ENCODE data around the gene AKAP10. TPM values are rescaled to one million over a fixed set of nuclear protein-coding genes. Genes with fewer than 3 reads are reported as not detected.
"Not testable (repeated sequence)": the region's sequence is repeated elsewhere in the genome, so short reads cannot be mapped to it uniquely, and the experiment has no call there.

The AKAP10 gene
- total RNA-seq, 1 experiment from 2014 or later: 34.1 TPM

DNA sequence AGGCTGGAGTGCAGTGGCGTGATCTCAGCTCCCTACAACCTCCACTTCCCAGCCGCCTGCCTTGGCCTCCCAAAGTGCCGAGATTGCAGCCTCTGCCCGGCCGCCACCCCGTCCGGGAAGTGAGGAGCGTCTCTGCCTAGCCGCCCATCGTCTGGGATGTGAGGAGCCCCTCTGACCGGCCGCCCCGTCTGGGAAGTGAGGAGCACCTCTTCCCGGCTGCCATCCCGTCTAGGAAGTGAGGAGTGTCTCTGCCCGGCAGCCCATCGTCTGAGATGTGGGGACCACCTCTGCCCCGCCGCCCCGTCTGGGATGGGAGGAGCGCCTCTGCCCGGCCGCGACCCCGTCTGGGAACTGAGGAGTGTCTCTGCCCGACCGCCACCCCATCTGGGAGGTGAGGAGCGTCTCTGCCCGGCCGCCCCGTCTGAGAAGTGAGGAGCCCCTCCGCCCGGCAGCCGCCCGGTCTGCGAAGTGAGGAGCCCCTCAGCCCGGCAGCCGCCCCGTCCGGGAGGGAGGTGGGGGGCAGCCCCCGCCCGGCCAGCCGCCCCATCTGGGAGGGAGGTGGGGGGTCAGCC, 26.9 kb downstream of the AKAP10 start:
- H3K4me1 Mint-ChIP-seq (ENCODE audit: insufficient read depth, unreplicated experiment): peaks cover 22% of the 10 kb centered on the region
- H3K36me3 Mint-ChIP-seq (ENCODE audit: insufficient read depth, unreplicated experiment): peaks cover 58% of the 10 kb centered on the region
- H3K27me3 Mint-ChIP-seq (ENCODE audit: insufficient read depth, unreplicated experiment); BruUV-seq (replicated peaks); intact Hi-C loops (cut with micrococcal nuclease); DNase-seq (ENCODE audit: unreplicated experiment); H3K4me3 Mint-ChIP-seq (ENCODE audit: unreplicated experiment); CTCF ChIA-PET; H3K9me3 Mint-ChIP-seq (ENCODE audit: unreplicated experiment); H3K27ac Mint-ChIP-seq (ENCODE audit: low read depth, unreplicated experiment): not testable (repeated sequence)
- POLR2A ChIA-PET: interaction anchor here (1.4 kb wide), 1 partner anchor 25 kb away, joined by 4 read pairs; no protein-coding TSS in a partner anchor

- Mint-ChIP-seq H3K4me3 (ENCODE audit: unreplicated experiment) (no peak overlapping the region), H3K27ac (ENCODE audit: low read depth, unreplicated experiment) (no peak overlapping the region), H3K36me3 (ENCODE audit: insufficient read depth, unreplicated experiment) (peaks cover 45% of the 10 kb centered on the region), H3K27me3 (ENCODE audit: insufficient read depth, unreplicated experiment) (no peaks in the 10 kb centered on the region), H3K9me3 (ENCODE audit: unreplicated experiment) (no peaks in the 10 kb centered on the region), H3K4me1 (ENCODE audit: insufficient read depth, unreplicated experiment) (peaks cover 21% of the 10 kb centered on the region)
- intact Hi-C loops (cut with micrococcal nuclease): no loop called here
- ChIA-PET POLR2A (interaction anchor here (0.9 kb wide), 1 partner anchor 10 kb away, joined by 3 read pairs; no protein-coding TSS in a partner anchor), CTCF (no interaction called here)
- TF ChIP-seq CTCF (IDR thresholded peaks at IDR 0.05; ENCODE audit: unreplicated experiment): no peak
- no TSS peak for BruUV-seq (replicated peaks)
- DNase-seq (ENCODE audit: unreplicated experiment): no peak
Observed at GRCh38 chr17:19948116-19948943, 29.3 kb downstream of the AKAP10 start.

GRCh38 chr17:19946921-19947320, 30.7 kb downstream of the AKAP10 start:
- Mint-ChIP-seq H3K9me3 (ENCODE audit: unreplicated experiment) (no peaks in the 10 kb centered on the region), H3K4me3 (ENCODE audit: unreplicated experiment) (no peak overlapping the region), H3K36me3 (ENCODE audit: insufficient read depth, unreplicated experiment) (peaks cover 47% of the 10 kb centered on the region), H3K27ac (ENCODE audit: low read depth, unreplicated experiment) (no peak overlapping the region), H3K27me3 (ENCODE audit: insufficient read depth, unreplicated experiment) (no peaks in the 10 kb centered on the region), H3K4me1 (ENCODE audit: insufficient read depth, unreplicated experiment) (peaks cover 10% of the 10 kb centered on the region)
- BruUV-seq (replicated peaks): no TSS peak
- intact Hi-C loops (cut with micrococcal nuclease): no loop called here
- no peak for DNase-seq (ENCODE audit: unreplicated experiment)
- ChIA-PET POLR2A (no interaction called here), CTCF (no interaction called here)
- no peak for TF ChIP-seq CTCF (IDR thresholded peaks at IDR 0.05; ENCODE audit: unreplicated experiment)

DNA sequence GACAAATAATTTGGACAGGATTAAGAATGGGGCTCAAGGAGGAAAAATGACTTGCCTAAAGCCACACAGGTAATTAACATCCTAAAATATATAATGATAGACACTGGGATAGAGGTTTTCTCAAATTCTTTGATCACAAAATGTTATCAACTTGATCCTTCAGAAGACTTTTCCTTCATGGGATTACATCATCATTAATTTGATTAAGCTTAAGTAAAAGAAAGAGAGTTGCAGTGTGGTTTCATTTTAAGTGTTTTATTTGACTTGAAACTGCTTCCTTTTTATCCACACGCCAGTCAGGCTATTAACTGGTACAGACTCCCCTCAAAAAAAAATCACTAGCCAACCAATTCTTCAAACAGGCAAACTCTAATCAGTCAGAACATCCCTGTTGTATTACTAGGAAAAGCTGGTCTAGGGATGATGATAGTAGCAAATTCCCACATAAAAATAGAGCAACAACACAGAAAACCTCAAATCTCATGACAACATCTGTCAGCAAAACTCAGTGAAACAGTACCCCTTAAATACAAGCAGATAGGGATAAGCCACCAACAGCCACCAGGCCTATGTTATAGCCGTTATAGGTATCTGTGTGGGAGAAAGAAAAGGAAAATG, 32.5 kb downstream of the AKAP10 start:
- H3K4me3 Mint-ChIP-seq (ENCODE audit: unreplicated experiment): no peak overlapping the region
- BruUV-seq (replicated peaks): no TSS peak
- H3K36me3 Mint-ChIP-seq (ENCODE audit: insufficient read depth, unreplicated experiment): peaks cover 59% of the 10 kb centered on the region
- no peak for DNase-seq (ENCODE audit: unreplicated experiment)
- intact Hi-C loops (cut with micrococcal nuclease): no loop called here
- H3K27ac Mint-ChIP-seq (ENCODE audit: low read depth, unreplicated experiment): peak overlapping the region; percentile 82
- no peaks in the 10 kb centered on the region for H3K9me3 Mint-ChIP-seq (ENCODE audit: unreplicated experiment)
- POLR2A ChIA-PET: interaction anchor here (0.7 kb wide), 1 partner anchor 12 kb away, joined by 3 read pairs; no protein-coding TSS in a partner anchor
- CTCF ChIA-PET: interaction anchor here (0.6 to 2.1 kb wide), 2 partner anchors 47 to 63 kb away, joined by 3 to 5 read pairs; partner anchors contain the start of gene SPECC1
- peaks cover 18% of the 10 kb centered on the region for H3K4me1 Mint-ChIP-seq (ENCODE audit: insufficient read depth, unreplicated experiment)
- no peak for TF ChIP-seq CTCF (IDR thresholded peaks at IDR 0.05; ENCODE audit: unreplicated experiment)
- H3K27me3 Mint-ChIP-seq (ENCODE audit: insufficient read depth, unreplicated experiment): no peaks in the 10 kb centered on the region
